Measurements from ENCODE around the gene CUL3. TPM values are rescaled to one million over a fixed set of nuclear protein-coding genes. Genes with fewer than 3 reads are reported as not detected.

Gene CUL3
- total RNA-seq, 1 experiment from 2014 or later: 114 TPM

DNA sequence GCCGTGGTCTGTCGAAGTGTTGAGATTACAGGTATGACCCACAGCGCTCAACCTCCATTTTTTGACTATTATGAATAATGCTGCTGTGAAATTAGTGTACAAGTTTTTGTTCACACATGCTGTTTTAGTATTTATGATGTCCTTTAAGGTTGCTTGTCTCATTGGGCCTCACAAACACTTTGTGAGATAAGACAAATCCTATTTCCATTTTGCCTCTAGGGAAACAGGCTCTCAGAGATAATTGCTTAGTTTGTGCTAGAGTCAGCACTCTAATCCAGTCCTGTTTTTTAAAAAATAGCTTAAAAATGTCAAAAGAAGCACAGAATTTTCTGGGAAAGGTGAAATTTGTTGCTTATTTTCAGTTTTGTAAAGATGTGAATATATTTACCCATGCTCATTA, 43.3 kb upstream of the CUL3 start:
- H4K8ac ChIP-seq (replicated peaks; ENCODE audit: insufficient read length, low read depth, low read length): no peak overlapping the region
- no CpG with 5 or more reads among the region's 3 CpGs for WGBS (ENCODE audit: extremely low coverage, insufficient read length, low lambda C conversion rate)
- no peak overlapping the region for H3K14ac ChIP-seq (ENCODE audit: insufficient read depth, low read length)
- no peak overlapping the region for H4K91ac ChIP-seq (ENCODE audit: insufficient read length, low read depth, low read length)
- no peak overlapping the region for H3K27ac Mint-ChIP-seq
- DNase-seq: no peak
- H3K9me3 ChIP-seq (ENCODE audit: control insufficient read depth, low read depth, low read length): no peaks in the 10 kb centered on the region
- no peak overlapping the region for H3K4me2 ChIP-seq (ENCODE audit: insufficient read depth, insufficient read length, low read length)
- H3K27ac ChIP-seq (ENCODE audit: insufficient read length, low read depth, low read length): no peak overlapping the region
- TF ChIP-seq, protein P1, sequence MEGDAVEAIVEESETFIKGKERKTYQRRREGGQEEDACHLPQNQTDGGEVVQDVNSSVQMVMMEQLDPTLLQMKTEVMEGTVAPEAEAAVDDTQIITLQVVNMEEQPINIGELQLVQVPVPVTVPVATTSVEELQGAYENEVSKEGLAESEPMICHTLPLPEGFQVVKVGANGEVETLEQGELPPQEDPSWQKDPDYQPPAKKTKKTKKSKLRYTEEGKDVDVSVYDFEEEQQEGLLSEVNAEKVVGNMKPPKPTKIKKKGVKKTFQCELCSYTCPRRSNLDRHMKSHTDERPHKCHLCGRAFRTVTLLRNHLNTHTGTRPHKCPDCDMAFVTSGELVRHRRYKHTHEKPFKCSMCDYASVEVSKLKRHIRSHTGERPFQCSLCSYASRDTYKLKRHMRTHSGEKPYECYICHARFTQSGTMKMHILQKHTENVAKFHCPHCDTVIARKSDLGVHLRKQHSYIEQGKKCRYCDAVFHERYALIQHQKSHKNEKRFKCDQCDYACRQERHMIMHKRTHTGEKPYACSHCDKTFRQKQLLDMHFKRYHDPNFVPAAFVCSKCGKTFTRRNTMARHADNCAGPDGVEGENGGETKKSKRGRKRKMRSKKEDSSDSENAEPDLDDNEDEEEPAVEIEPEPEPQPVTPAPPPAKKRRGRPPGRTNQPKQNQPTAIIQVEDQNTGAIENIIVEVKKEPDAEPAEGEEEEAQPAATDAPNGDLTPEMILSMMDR (conservative IDR thresholded peaks at IDR 0.05): no peak
- no peaks in the 10 kb centered on the region for H3K79me1 ChIP-seq (ENCODE audit: insufficient read depth, low read depth, low read length, poor library complexity, severe bottlenecking)
- H2BK12ac ChIP-seq (ENCODE audit: insufficient read length, low read depth, low read length): no peak overlapping the region
- H3K36me3 Mint-ChIP-seq (ENCODE audit: insufficient read depth in 1 of 3, low read depth in 3 of 3): no peaks in the 10 kb centered on the region
- no peaks in the 10 kb centered on the region for H3K4me1 ChIP-seq (ENCODE audit: insufficient read depth, low read length)
- no peaks in the 10 kb centered on the region for H4K20me1 ChIP-seq (ENCODE audit: control insufficient read depth, insufficient read depth, insufficient read length)
- no peak overlapping the region for H2BK5ac ChIP-seq (ENCODE audit: insufficient read length, low read length)
- H3T11ph ChIP-seq (ENCODE audit: low read length): no peak overlapping the region
- H3K27me3 ChIP-seq (ENCODE audit: insufficient read depth, low read length): no peaks in the 10 kb centered on the region
- no peak overlapping the region for H2BK120ac ChIP-seq (ENCODE audit: low read depth, low read length, poor library complexity, severe bottlenecking)
- no peak overlapping the region for H3K9ac ChIP-seq (ENCODE audit: extremely low read depth, insufficient read length, low read length)
- H2AFZ ChIP-seq (ENCODE audit: low read length): no peak overlapping the region
- no peak overlapping the region for H2BK15ac ChIP-seq (ENCODE audit: low read depth, low read length)
- H3K9me3 Mint-ChIP-seq: no peaks in the 10 kb centered on the region
- no peak overlapping the region for H3K56ac ChIP-seq (ENCODE audit: insufficient read length, low read depth, low read length)
- H3K4ac ChIP-seq (ENCODE audit: low read depth, low read length): no peak overlapping the region
- no peaks in the 10 kb centered on the region for H3K23me2 ChIP-seq (ENCODE audit: insufficient read length, low read depth, low read length, poor library complexity, severe bottlenecking)
- H3K23ac ChIP-seq (ENCODE audit: insufficient read length, low read depth, low read length): no peak overlapping the region
- no peak overlapping the region for H2AK5ac ChIP-seq (ENCODE audit: insufficient read length, low read length)
- H3K18ac ChIP-seq (ENCODE audit: insufficient read length, low read depth, low read length): no peak overlapping the region
- H3K4me3 Mint-ChIP-seq: no peak overlapping the region
- no peak overlapping the region for H4K5ac ChIP-seq (ENCODE audit: insufficient read length, low read depth, low read length)
- no peak overlapping the region for H2BK20ac ChIP-seq (ENCODE audit: low read depth, low read length, poor library complexity, severe bottlenecking)
- no peaks in the 10 kb centered on the region for H3K4me1 Mint-ChIP-seq
- H3K27me3 Mint-ChIP-seq (ENCODE audit: low read depth): no peaks in the 10 kb centered on the region
- no peaks in the 10 kb centered on the region for H3K79me2 ChIP-seq (ENCODE audit: insufficient read depth, low read length)

Measured in H9 (cell line).